HepG2 (cell line): ENCODE results near the gene CA6. TPM values are rescaled to one million over a fixed set of nuclear protein-coding genes. Genes with fewer than 3 reads are reported as not detected.
A peak's percentile ranks its signal among the peaks of the same experiment; 100 is the strongest.

ENCODE experiments used
- ATAC-seq: fragments of 200-7000 bp; cut with Tn5 transposase; 3 replicates; pipeline ENCODE4 v1.9.1; 2020; ENCODE audit warnings: mild to moderate bottlenecking, moderate library complexity
- BruUV-seq: library from RNA; stranded (reverse); fragments of 400-500 nt; replicated peaks from 2 replicates; lab custom pipeline; 2021; lab: Mats Ljungman, UMichigan
- CTCF ChIA-PET: fragments of 300-600 bp; formaldehyde crosslinking; extraction: SDS; loops from one replicate; lab custom pipeline; 2021; ENCODE audit warnings: low total read pairs, inconsistent platforms, low intra/inter-chr PET ratio; lab: Yijun Ruan, JAX
- POLR2A ChIA-PET: fragments of 350-600 bp; sonication (Branson Sonifier 250); formaldehyde crosslinking; loops from one replicate; lab custom pipeline; 2020; ENCODE audit warnings: antibody characterized with exemption, inconsistent platforms; lab: Yijun Ruan, JAX
- DNase-seq: peaks from one replicate; pipeline ENCODE4 v3.0.0-alpha.2; 2015; ENCODE audit warnings: low spot score
- FAIRE-seq: peaks from 3 replicates; lab custom pipeline; 2011; peaks lifted over from hg19 to GRCh38; lab: Jason Lieb, UNC
- H2AFZ ChIP-seq: one replicate; pipeline ENCODE4 v1.6.1; 2011; ENCODE audit warnings: low read length, inconsistent platforms
- H3K27ac ChIP-seq: fragments of 300-600 bp; 3 replicates; pipeline ENCODE4 v1.8.0; 2011; ENCODE audit warnings: mixed run types, mild to moderate bottlenecking, mixed read lengths, low read length, inconsistent platforms; ENCODE audit not compliant: insufficient read depth; ENCODE audit errors: extremely low read length
- H3K27me3 ChIP-seq, 2 experiments: fragments of 200-600 bp in 1 of 2; 2 replicates in 1 of 2; 3 replicates in 1 of 2; pipeline versions ENCODE4 v1.6.0 to v1.8.0; 2011; ENCODE audit warnings: low read length in 2 of 2, mild to moderate bottlenecking in 2 of 2, moderate library complexity in 2 of 2, inconsistent platforms in 1 of 2; ENCODE audit not compliant: insufficient read depth in 2 of 2, control insufficient read depth in 1 of 2
- H3K36me3 ChIP-seq, 2 experiments: fragments of 200-600 bp in 1 of 2; replicated peaks in 1 of 2; 2 replicates in 1 of 2; 3 replicates in 1 of 2; pipeline versions ENCODE4 v1.5.1 to v1.8.0; 2011; ENCODE audit warnings: low read length in 2 of 2, inconsistent platforms in 1 of 2; ENCODE audit not compliant: insufficient read depth in 2 of 2, control insufficient read depth in 1 of 2
- H3K4me1 ChIP-seq: 2 replicates; pipeline ENCODE4 v1.5.1; 2012; ENCODE audit warnings: low read length, inconsistent platforms; ENCODE audit not compliant: insufficient read depth
- H3K4me2 ChIP-seq: 2 replicates; pipeline ENCODE4 v1.6.0; 2011; ENCODE audit warnings: low read depth, low read length, inconsistent platforms
- H3K4me3 ChIP-seq, 3 experiments: fragments of 200-600 bp in 1 of 3; sonication (generic), shearing (Covaris generic) in 1 of 3; replicated peaks in 1 of 3; 2 replicates each; pipeline ENCODE4 v1.5.1; 2011 to 2016; ENCODE audit warnings: low read length in 3 of 3, inconsistent platforms in 2 of 3, low read depth in 2 of 3, mild to moderate bottlenecking in 2 of 3, control low read depth in 1 of 3, mixed read lengths in 1 of 3; ENCODE audit not compliant: insufficient read depth in 1 of 3
- H3K79me2 ChIP-seq: one replicate; pipeline ENCODE4 v1.6.1; 2011; ENCODE audit warnings: low read length, inconsistent platforms; ENCODE audit not compliant: insufficient read depth
- H3K9ac ChIP-seq: 2 replicates; pipeline ENCODE4 v1.6.0; 2011; ENCODE audit warnings: mild to moderate bottlenecking, low read depth, low read length, inconsistent platforms; ENCODE audit not compliant: insufficient read depth
- H3K9me3 ChIP-seq: 2 replicates; pipeline ENCODE4 v1.5.1; 2012; ENCODE audit warnings: mild to moderate bottlenecking, low read length
- H4K20me1 ChIP-seq: 2 replicates; pipeline ENCODE4 v1.6.0; 2011; ENCODE audit warnings: inconsistent platforms, mild to moderate bottlenecking, low read length, moderate library complexity; ENCODE audit not compliant: insufficient read depth
- DR1 ChIP-seq: sonication (generic); formaldehyde crosslinking; IDR thresholded peaks from 2 replicates; pipeline ENCODE4 v1.8.0; 2021; ENCODE audit warnings: mild to moderate bottlenecking, missing genetic modification reagents, inconsistent platforms
- KMT2B ChIP-seq: IDR thresholded peaks from 2 replicates; pipeline ENCODE4 v1.6.1; 2016; ENCODE audit warnings: missing genetic modification reagents, missing compliant biosample characterization
- NR2F2 ChIP-seq: IDR thresholded peaks from 2 replicates; pipeline ENCODE4 v1.6.1; 2012; ENCODE audit warnings: low read depth, inconsistent platforms, borderline replicate concordance
- PBX3 ChIP-seq: sonication (generic); formaldehyde crosslinking; IDR thresholded peaks from 2 replicates; pipeline ENCODE4 v1.8.1; 2023; ENCODE audit warnings: missing genetic modification reagents, inconsistent platforms, borderline replicate concordance
- RAD21 ChIP-seq: fragments of 450-650 bp; formaldehyde crosslinking; IDR thresholded peaks from 2 replicates; pipeline ENCODE4 v1.5.0; 2020; ENCODE audit warnings: mild to moderate bottlenecking
- SALL1 ChIP-seq: sonication (generic); formaldehyde crosslinking; IDR thresholded peaks from 2 replicates; pipeline ENCODE4 v1.8.0; 2022; ENCODE audit warnings: mild to moderate bottlenecking, missing genetic modification reagents
- SMC3 ChIP-seq: IDR thresholded peaks from 2 replicates; pipeline ENCODE4 v1.6.1; 2011; ENCODE audit warnings: low read length, improper control_type of control experiment
- SNAPC2 ChIP-seq: sonication (generic); formaldehyde crosslinking; IDR thresholded peaks from 2 replicates; pipeline ENCODE4 v1.8.1; 2022; ENCODE audit warnings: mild to moderate bottlenecking, missing genetic modification reagents
- STAG1 ChIP-seq: sonication (generic); formaldehyde crosslinking; IDR thresholded peaks from 2 replicates; pipeline ENCODE4 v1.4.0; 2020; ENCODE audit warnings: missing genetic modification reagents
- ZBTB10 ChIP-seq: sonication (generic); formaldehyde crosslinking; IDR thresholded peaks from 2 replicates; pipeline ENCODE4 v1.4.0; 2020; ENCODE audit warnings: missing genetic modification reagents, borderline replicate concordance
- ZBTB46 ChIP-seq: sonication (generic); formaldehyde crosslinking; IDR thresholded peaks from 2 replicates; pipeline ENCODE4 v1.4.0; 2020; ENCODE audit warnings: mild to moderate bottlenecking, missing genetic modification reagents, borderline replicate concordance
- ZNF136 ChIP-seq: sonication (generic); formaldehyde crosslinking; IDR thresholded peaks from 2 replicates; pipeline ENCODE4 v1.8.1; 2022; ENCODE audit warnings: low read depth, mild to moderate bottlenecking, moderate library complexity, missing genetic modification reagents
- ZNF138 ChIP-seq: sonication (generic); formaldehyde crosslinking; IDR thresholded peaks from 2 replicates; pipeline ENCODE4 v1.5.0; 2020; ENCODE audit warnings: mild to moderate bottlenecking, low read depth, missing genetic modification reagents
- ZNF512 ChIP-seq: sonication (generic); formaldehyde crosslinking; IDR thresholded peaks from 2 replicates; pipeline ENCODE4 v1.4.0; 2020; ENCODE audit warnings: mild to moderate bottlenecking, missing genetic modification reagents
- ZNF572 ChIP-seq: sonication (generic); formaldehyde crosslinking; IDR thresholded peaks from 2 replicates; pipeline ENCODE4 v1.5.1; 2020; ENCODE audit warnings: mild to moderate bottlenecking, missing genetic modification reagents
- ZNF605 ChIP-seq: sonication (generic); formaldehyde crosslinking; IDR thresholded peaks from 2 replicates; pipeline ENCODE4 v1.8.0; 2022; ENCODE audit warnings: mild to moderate bottlenecking, missing genetic modification reagents
- ZNF629 ChIP-seq: sonication (generic); formaldehyde crosslinking; conservative IDR thresholded peaks from 2 replicates; pipeline ENCODE4 v1.5.0; 2020; ENCODE audit warnings: missing genetic modification reagents
- WGBS: methylation state at CpG from one replicate; pipeline ENCODE4 v1.1.6; 2017; ENCODE audit warnings: low lambda C conversion rate; 5-methylcytosine and 5-hydroxymethylcytosine counted together
- in situ Hi-C: cut with HindIII; loops from 2 replicates; pipeline ENCODE4 v1.10.0; 2017; ENCODE audit warnings: low pct_unique_long_range_greater_than_20kb; ENCODE audit not compliant: extremely low pct_ligation_motif_present
- intact Hi-C: fragments of 100-400 bp; cut with micrococcal nuclease; formaldehyde crosslinking; loops from one replicate; pipeline ENCODE4 v1.10.0; 2022; ENCODE audit not compliant: unreplicated experiment
- polyA plus RNA-seq, 8 experiments: library from polyadenylated mRNA; depleted of rRNA in 3 of 8; stranded (reverse) in 7 of 8; unstranded in 1 of 8; fragments of >200 nt; fragmentation: Illumina TruSeq in 4 of 8; extraction: Trizol in 4 of 8; gene quantifications; 2 replicates each; pipeline versions ENCODE4 v1.2.1 to v1.2.3, GENCODE V29; 2011 to 2016; ENCODE audit warnings: low read depth in 4 of 8, missing spikeins in 1 of 8, mixed read lengths in 1 of 8; ENCODE audit not compliant: insufficient read depth in 1 of 8
- total RNA-seq, 5 experiments: library from RNA; depleted of rRNA; stranded (reverse); fragments of >200 nt; fragmentation: Illumina TruSeq; extraction: Trizol; gene quantifications; 2 replicates each; pipeline ENCODE4 v1.2.3, GENCODE V29; 2016; ENCODE audit warnings: low read depth in 1 of 5

Gene CA6
- total and polyA plus RNA-seq, 2 of the 13 experiments (the other 11 are each of a cell fraction or from before 2014, with no cell fraction given), result not detected

- no peaks in the 10 kb centered on the region for H3K79me2 ChIP-seq
- H3K27ac ChIP-seq, result no peak overlapping the region
- H3K9ac ChIP-seq, result peak overlapping the region; percentile 34; the same call in 1 of the 2 replicates
- ATAC-seq, result peak; percentile 72
- ChIA-PET CTCF (interaction anchor here (0.8 to 1.5 kb wide), 3 partner anchors 17 to 70 kb away, joined by 3 to 13 read pairs (median 6); no protein-coding TSS in a partner anchor), POLR2A (no interaction called here)
- intact Hi-C loops, result loop anchor here (1.0 to 2.0 kb wide), 3 partner anchors 25 to 129 kb away; no protein-coding TSS in a partner anchor
- no peaks in the 10 kb centered on the region for H3K9me3 ChIP-seq
- H3K4me3 ChIP-seq, result peak overlapping the region in 1 of 3 experiments; percentile 51; a peak in 1 of 6 replicates
- peaks cover 0 to 8% of the 10 kb centered on the region in 2 experiments; a peak in 1 of 5 replicates for H3K27me3 ChIP-seq
- peak overlapping the region; percentile 61 for H3K4me2 ChIP-seq
- no peaks in the 10 kb centered on the region for H3K36me3 ChIP-seq
- no peaks in the 10 kb centered on the region for H4K20me1 ChIP-seq
- H3K4me1 ChIP-seq, result peaks cover 57% of the 10 kb centered on the region
- peak; percentile 21 for FAIRE-seq
- H2AFZ ChIP-seq, result no peak overlapping the region
- WGBS, result 12% methylated on average over 6 of the region's 9 CpGs
- BruUV-seq, result no TSS peak
- in situ Hi-C loops, result loop anchor here (5.0 kb wide), 1 partner anchor 66 kb away; no protein-coding TSS in a partner anchor
- DNase-seq, result no peak
- no peak for TF ChIP-seq ZNF572 (CRISPR knock-in tag)
- TF ChIP-seq RAD21 (CRISPR knock-in tag), result 0 out of 2 replicates have a peak, but pooled peaks have one; percentile 37
- TF ChIP-seq ZBTB10 (CRISPR knock-in tag), result no peak
- TF ChIP-seq ZNF512 (CRISPR knock-in tag), result no peak
- no peak for TF ChIP-seq PBX3 (CRISPR knock-in tag)
- no peak for TF ChIP-seq ZBTB46 (CRISPR knock-in tag)
- TF ChIP-seq DR1, result no peak
- TF ChIP-seq ZNF629 (CRISPR knock-in tag), result peak; percentile 73
- no peak for TF ChIP-seq SNAPC2 (CRISPR knock-in tag)
- peak; percentile 67 for TF ChIP-seq STAG1 (CRISPR knock-in tag)
- no peak for TF ChIP-seq NR2F2
- no peak for TF ChIP-seq ZNF136 (CRISPR knock-in tag)
- TF ChIP-seq SALL1, result 0 out of 2 replicates have a peak, but pooled peaks have one; percentile 7
- TF ChIP-seq SMC3, result peak; percentile 53
- TF ChIP-seq ZNF605 (CRISPR knock-in tag), result peak; percentile 63; the same call in 1 of the 2 replicates
- TF ChIP-seq KMT2B, result no peak
- no peak for TF ChIP-seq ZNF138 (CRISPR knock-in tag)
Measured at GRCh38 chr1:8987881-8988617, 42.4 kb downstream of the CA6 start.
